ENCODE measurements around the gene GKAP1. TPM values are rescaled to one million over a fixed set of nuclear protein-coding genes. Genes with fewer than 3 reads are reported as not detected.

Gene GKAP1
- total RNA-seq, 1 experiment from 2014 or later: 6.2 TPM

GRCh38 chr9:83707518-83707767, 110.1 kb downstream of the GKAP1 start:
- WGBS (ENCODE audit: extremely low coverage, insufficient read length, low lambda C conversion rate): no CpG with 5 or more reads among the region's 26 CpGs
- Histone ChIP-seq H3K56ac (ENCODE audit: insufficient read length, low read depth, low read length) (peak overlapping the region; percentile 65), H3K18ac (ENCODE audit: insufficient read length, low read depth, low read length) (peak overlapping the region; percentile 90), H3K79me2 (ENCODE audit: insufficient read depth, low read length) (peaks cover 45% of the 10 kb centered on the region), H4K5ac (ENCODE audit: insufficient read length, low read depth, low read length) (no peak overlapping the region), H2BK120ac (ENCODE audit: low read depth, low read length, poor library complexity, severe bottlenecking) (peak overlapping the region; percentile 88), H3K23ac (ENCODE audit: insufficient read length, low read depth, low read length) (no peak overlapping the region), H2BK20ac (ENCODE audit: low read depth, low read length, poor library complexity, severe bottlenecking) (no peak overlapping the region), H3K9me3 (ENCODE audit: control insufficient read depth, low read depth, low read length) (no peaks in the 10 kb centered on the region), H3K27me3 (ENCODE audit: insufficient read depth, low read length) (no peaks in the 10 kb centered on the region), H2AFZ (ENCODE audit: low read length) (no peak overlapping the region), H3K79me1 (ENCODE audit: insufficient read depth, low read depth, low read length, poor library complexity, severe bottlenecking) (no peaks in the 10 kb centered on the region), H3K23me2 (ENCODE audit: insufficient read length, low read depth, low read length, poor library complexity, severe bottlenecking) (peaks cover 7% of the 10 kb centered on the region), H4K20me1 (ENCODE audit: control insufficient read depth, insufficient read depth, insufficient read length) (no peaks in the 10 kb centered on the region), H3K14ac (ENCODE audit: insufficient read depth, low read length) (peak overlapping the region; percentile 92), H4K8ac (replicated peaks; ENCODE audit: insufficient read length, low read depth, low read length) (peak overlapping the region; percentile 39), H3K4ac (ENCODE audit: low read depth, low read length) (peak overlapping the region; percentile 82), H2BK15ac (ENCODE audit: low read depth, low read length) (no peak overlapping the region), H3K4me1 (ENCODE audit: insufficient read depth, low read length) (no peaks in the 10 kb centered on the region), H3K27ac (ENCODE audit: insufficient read length, low read depth, low read length) (peak overlapping the region; percentile 73), H2BK5ac (ENCODE audit: insufficient read length, low read length) (peak overlapping the region; percentile 33), H3T11ph (ENCODE audit: low read length) (no peak overlapping the region), H4K91ac (ENCODE audit: insufficient read length, low read depth, low read length) (peak overlapping the region; percentile 99), H3K4me2 (ENCODE audit: insufficient read depth, insufficient read length, low read length) (peak overlapping the region; percentile 88), H3K9ac (ENCODE audit: extremely low read depth, insufficient read length, low read length) (peak overlapping the region; percentile 86), H2AK5ac (ENCODE audit: insufficient read length, low read length) (no peak overlapping the region), H2BK12ac (ENCODE audit: insufficient read length, low read depth, low read length) (no peak overlapping the region)
- no peak for TF ChIP-seq CTCF (conservative IDR thresholded peaks at IDR 0.05)
- H3K9me3 Mint-ChIP-seq: peaks cover 3 to 4% of the 10 kb centered on the region in 2 experiments; a peak in 4 of 5 replicates
- H3K36me3 Mint-ChIP-seq (ENCODE audit: insufficient read depth in 1 of 3, low read depth in 3 of 3): peaks cover 14 to 21% (median 20%) of the 10 kb centered on the region in 3 experiments
- H3K4me3 Mint-ChIP-seq: peak overlapping the region; percentile 80 to 91
- peak overlapping the region in 2 of 3 experiments; percentile 47 to 96; a peak in 3 of 7 replicates for H3K27ac Mint-ChIP-seq
- H3K4me1 Mint-ChIP-seq: peaks cover 22 to 23% of the 10 kb centered on the region in 2 experiments
- no peaks in the 10 kb centered on the region; the same call in 1 of the 2 replicates for H3K27me3 Mint-ChIP-seq (ENCODE audit: low read depth)
- DNase-seq: no peak

Data from H9 (cell line).